HG02938 (cell line): Measurements from ENCODE around the gene HNRNPA3.
"Not testable (repeated sequence)": the region's sequence is repeated elsewhere in the genome, so short reads cannot be mapped to it uniquely, and the experiment has no call there.

Experiments used
- ATAC-seq: cut with Tn5 transposase; IDR thresholded peaks from one replicate; pipeline ENCODE4 v1.9.1; 2021; ENCODE audit warnings: mild to moderate bottlenecking, moderate library complexity; ENCODE audit not compliant: unreplicated experiment

The HNRNPA3 gene

GRCh38 chr2:177232098-177232704 is 19.6 kb downstream of the HNRNPA3 start:
- ATAC-seq, result no peak

- no peak for ATAC-seq
Measured at GRCh38 chr2:177234267-177234666, 21.7 kb downstream of the HNRNPA3 start.

GRCh38 chr2:177235855-177236437 is 23.4 kb downstream of the HNRNPA3 start:
- ATAC-seq, result no peak

GRCh38 chr2:177237932-177238331 is 25.3 kb downstream of the HNRNPA3 start:
- no peak for ATAC-seq

GRCh38 chr2:177239053-177239452 is 26.5 kb downstream of the HNRNPA3 start:
- ATAC-seq, result no peak

GRCh38 chr2:177239932-177240630 is 27.5 kb downstream of the HNRNPA3 start:
- ATAC-seq, result peak; percentile 62

- no peak for ATAC-seq
Measured at GRCh38 chr2:177241711-177242120, 29.1 kb downstream of the HNRNPA3 start.

GRCh38 chr2:177242121-177242987 is 29.8 kb downstream of the HNRNPA3 start:
- ATAC-seq, result no peak

GRCh38 chr2:177243073-177243472 is 30.5 kb downstream of the HNRNPA3 start:
- ATAC-seq, result no peak

GRCh38 chr2:177243476-177243875 is 30.9 kb downstream of the HNRNPA3 start:
- ATAC-seq, result no peak

GRCh38 chr2:177244244-177244771 is 31.7 kb downstream of the HNRNPA3 start:
- ATAC-seq, result no peak

- ATAC-seq, result no peak
Measured at GRCh38 chr2:177245010-177245422, 32.4 kb downstream of the HNRNPA3 start.

- no peak for ATAC-seq
Measured at GRCh38 chr2:177246000-177246399, 33.4 kb downstream of the HNRNPA3 start.

- ATAC-seq, result not testable (repeated sequence)
Measured at GRCh38 chr2:177246523-177247030, 34.0 kb downstream of the HNRNPA3 start.

GRCh38 chr2:177247693-177248262 is 35.2 kb downstream of the HNRNPA3 start:
- no peak for ATAC-seq

GRCh38 chr2:177249038-177249437 is 36.4 kb downstream of the HNRNPA3 start:
- ATAC-seq, result no peak

GRCh38 chr2:177250461-177250860 is 37.9 kb downstream of the HNRNPA3 start:
- ATAC-seq, result no peak

GRCh38 chr2:177251165-177251542 is 38.6 kb downstream of the HNRNPA3 start:
- no peak for ATAC-seq

GRCh38 chr2:177252808-177253531 is 40.4 kb downstream of the HNRNPA3 start:
- ATAC-seq, result no peak

- ATAC-seq, result no peak
Measured at GRCh38 chr2:177253704-177254103, 41.1 kb downstream of the HNRNPA3 start.
